Stimulated activated CD4-positive, alpha-beta T cell treated with anti-CD3 and anti-CD28 coated beads, Interleukin-2, amount 100 ng/mL, for 24 hours (primary cell): ENCODE data around the gene CELF5.
A peak's percentile ranks its signal among the peaks of the same experiment; 100 is the strongest.
"Not testable (repeated sequence)": the region's sequence is repeated elsewhere in the genome, so short reads cannot be mapped to it uniquely, and the experiment has no call there.

ENCODE experiments used
- DNase-seq, 2 donors: peaks; one replicate each; pipeline ENCODE4 v3.0.0-alpha.2; 2020

Gene CELF5

GRCh38 chr19:3325451-3325850, 101.0 kb downstream of the CELF5 start:
- DNase-seq = no peak

- DNase-seq = no peak
Observed at GRCh38 chr19:3328743-3329142, 104.3 kb downstream of the CELF5 start.

- no peak for DNase-seq
Observed at GRCh38 chr19:3330047-3330446, 105.6 kb downstream of the CELF5 start.

GRCh38 chr19:3332232-3332631, 107.8 kb downstream of the CELF5 start:
- DNase-seq = not testable (repeated sequence)

- no peak for DNase-seq
Observed at GRCh38 chr19:3333020-3333583, 108.6 kb downstream of the CELF5 start.

- DNase-seq = no peak
Observed at GRCh38 chr19:3333662-3334061, 109.2 kb downstream of the CELF5 start.

- not testable (repeated sequence) for DNase-seq
Observed at GRCh38 chr19:3334749-3335430, 110.4 kb downstream of the CELF5 start.

- DNase-seq = no peak
Observed at GRCh38 chr19:3335431-3336350, 111.2 kb downstream of the CELF5 start.

GRCh38 chr19:3336351-3336679, 111.9 kb downstream of the CELF5 start:
- DNase-seq = no peak

- DNase-seq = no peak
Observed at GRCh38 chr19:3336680-3337523, 112.4 kb downstream of the CELF5 start.

- peak; percentile 47 for DNase-seq
Observed at GRCh38 chr19:3338541-3339181, 114.2 kb downstream of the CELF5 start.

- no peak for DNase-seq
Observed at GRCh38 chr19:3340340-3340739, 115.9 kb downstream of the CELF5 start.

- DNase-seq = no peak
Observed at GRCh38 chr19:3342246-3342645, 117.8 kb downstream of the CELF5 start.

- not testable (repeated sequence) for DNase-seq
Observed at GRCh38 chr19:3342962-3343361, 118.5 kb downstream of the CELF5 start.

GRCh38 chr19:3343619-3344502, 119.4 kb downstream of the CELF5 start:
- DNase-seq = peak; percentile 52 to 62

GRCh38 chr19:3344608-3345598, 120.4 kb downstream of the CELF5 start:
- DNase-seq = no peak

- no peak for DNase-seq
Observed at GRCh38 chr19:3345850-3346460, 121.5 kb downstream of the CELF5 start.
